GM21390 (cell line): ENCODE measurements around the gene FGF18.
"Not testable (repeated sequence)": the region's sequence is repeated elsewhere in the genome, so short reads cannot be mapped to it uniquely, and the experiment has no call there.

Experiments
- ATAC-seq: cut with Tn5 transposase; IDR thresholded peaks from one replicate; pipeline ENCODE4 v1.9.1; 2021; ENCODE audit not compliant: unreplicated experiment

Gene FGF18

GRCh38 chr5:171488876-171489275, 69.4 kb downstream of the FGF18 start:
- ATAC-seq: no peak

GRCh38 chr5:171492781-171493180, 73.3 kb downstream of the FGF18 start:
- ATAC-seq: no peak

- ATAC-seq: no peak
These were observed 74.4 kb downstream of the FGF18 start for GRCh38 chr5:171493646-171494393.

- ATAC-seq: no peak
These were observed 75.1 kb downstream of the FGF18 start for GRCh38 chr5:171494452-171495121.

GRCh38 chr5:171495122-171495700, 75.8 kb downstream of the FGF18 start:
- ATAC-seq: no peak

- no peak for ATAC-seq
These were observed 77.0 kb downstream of the FGF18 start for GRCh38 chr5:171496456-171496855.

- ATAC-seq: not testable (repeated sequence)
These were observed 78.0 kb downstream of the FGF18 start for GRCh38 chr5:171497494-171497893.

- no peak for ATAC-seq
These were observed 78.7 kb downstream of the FGF18 start for GRCh38 chr5:171498166-171498565.

- ATAC-seq: no peak
These were observed 80.2 kb downstream of the FGF18 start for GRCh38 chr5:171499611-171500010.

GRCh38 chr5:171505473-171506043, 86.1 kb downstream of the FGF18 start:
- ATAC-seq: no peak

- no peak for ATAC-seq
These were observed 87.5 kb downstream of the FGF18 start for GRCh38 chr5:171506951-171507350.
